ENCODE measurements around the gene PRUNE1. TPM values are rescaled to one million over a fixed set of nuclear protein-coding genes. Genes with fewer than 3 reads are reported as not detected.

PRUNE1 gene
- total RNA-seq, 2 donors from 2014 or later: 15.8 to 19.4 TPM

- Histone ChIP-seq H3K9me3 (no peaks in the 10 kb centered on the region), H3K27me3 (no peaks in the 10 kb centered on the region), H3K36me3 (replicated peaks in 1 of 2; ENCODE audit: insufficient read depth in 1 of 2, low read depth in 2 of 2) (peaks cover 12 to 55% of the 10 kb centered on the region in 2 donors), H3K4me1 (no peaks in the 10 kb centered on the region), H3K27ac (no peak overlapping the region), H3K4me3 (no peak overlapping the region)
- 88 to 94% methylated on average over 5 of the region's 5 CpGs for WGBS, 2 donors
- no peak for DNase-seq
- ATAC-seq: no peak
- intact Hi-C loops (cut with DNase I): no loop called here
- TF ChIP-seq, protein P1, sequence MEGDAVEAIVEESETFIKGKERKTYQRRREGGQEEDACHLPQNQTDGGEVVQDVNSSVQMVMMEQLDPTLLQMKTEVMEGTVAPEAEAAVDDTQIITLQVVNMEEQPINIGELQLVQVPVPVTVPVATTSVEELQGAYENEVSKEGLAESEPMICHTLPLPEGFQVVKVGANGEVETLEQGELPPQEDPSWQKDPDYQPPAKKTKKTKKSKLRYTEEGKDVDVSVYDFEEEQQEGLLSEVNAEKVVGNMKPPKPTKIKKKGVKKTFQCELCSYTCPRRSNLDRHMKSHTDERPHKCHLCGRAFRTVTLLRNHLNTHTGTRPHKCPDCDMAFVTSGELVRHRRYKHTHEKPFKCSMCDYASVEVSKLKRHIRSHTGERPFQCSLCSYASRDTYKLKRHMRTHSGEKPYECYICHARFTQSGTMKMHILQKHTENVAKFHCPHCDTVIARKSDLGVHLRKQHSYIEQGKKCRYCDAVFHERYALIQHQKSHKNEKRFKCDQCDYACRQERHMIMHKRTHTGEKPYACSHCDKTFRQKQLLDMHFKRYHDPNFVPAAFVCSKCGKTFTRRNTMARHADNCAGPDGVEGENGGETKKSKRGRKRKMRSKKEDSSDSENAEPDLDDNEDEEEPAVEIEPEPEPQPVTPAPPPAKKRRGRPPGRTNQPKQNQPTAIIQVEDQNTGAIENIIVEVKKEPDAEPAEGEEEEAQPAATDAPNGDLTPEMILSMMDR (IDR thresholded peaks at IDR 0.05): no peak
Observed at GRCh38 chr1:150964164-150964489, 44.1 kb upstream of the PRUNE1 start.

- WGBS, 2 donors: 78 to 95% methylated on average over 4 of the region's 4 CpGs
- peaks cover 12 to 48% of the 10 kb centered on the region in 2 donors for H3K36me3 ChIP-seq (replicated peaks in 1 of 2; ENCODE audit: insufficient read depth in 1 of 2, low read depth in 2 of 2)
- no peaks in the 10 kb centered on the region for H3K27me3 ChIP-seq
- ATAC-seq: no peak
- peaks cover 12% of the 10 kb centered on the region for H3K4me1 ChIP-seq
- DNase-seq: no peak
- intact Hi-C loops (cut with DNase I): no loop called here
- no peak overlapping the region for H3K27ac ChIP-seq
- no peak overlapping the region for H3K4me3 ChIP-seq
- TF ChIP-seq POLR2A (IDR thresholded peaks at IDR 0.05): no peak
- TF ChIP-seq, protein P1 (IDR thresholded peaks at IDR 0.05): no peak
- no peaks in the 10 kb centered on the region for H3K9me3 ChIP-seq
Observed at GRCh38 chr1:150965605-150966004, 42.6 kb upstream of the PRUNE1 start.

- DNase-seq (no peak), ATAC-seq (no peak)
- Histone ChIP-seq H3K27me3 (no peaks in the 10 kb centered on the region), H3K4me1 (peaks cover 16% of the 10 kb centered on the region), H3K9me3 (no peaks in the 10 kb centered on the region), H3K4me3 (no peak overlapping the region), H3K36me3 (replicated peaks in 1 of 2; ENCODE audit: insufficient read depth in 1 of 2, low read depth in 2 of 2) (peaks cover 12 to 45% of the 10 kb centered on the region in 2 donors), H3K27ac (no peak overlapping the region)
- 74 to 82% methylated on average over 6 of the region's 6 CpGs for WGBS, 2 donors
- intact Hi-C loops (cut with DNase I): no loop called here
- TF ChIP-seq, protein P1 (IDR thresholded peaks at IDR 0.05): no peak
- TF ChIP-seq POLR2A (IDR thresholded peaks at IDR 0.05): no peak
Observed at GRCh38 chr1:150966011-150966410, 42.2 kb upstream of the PRUNE1 start.

DNA sequence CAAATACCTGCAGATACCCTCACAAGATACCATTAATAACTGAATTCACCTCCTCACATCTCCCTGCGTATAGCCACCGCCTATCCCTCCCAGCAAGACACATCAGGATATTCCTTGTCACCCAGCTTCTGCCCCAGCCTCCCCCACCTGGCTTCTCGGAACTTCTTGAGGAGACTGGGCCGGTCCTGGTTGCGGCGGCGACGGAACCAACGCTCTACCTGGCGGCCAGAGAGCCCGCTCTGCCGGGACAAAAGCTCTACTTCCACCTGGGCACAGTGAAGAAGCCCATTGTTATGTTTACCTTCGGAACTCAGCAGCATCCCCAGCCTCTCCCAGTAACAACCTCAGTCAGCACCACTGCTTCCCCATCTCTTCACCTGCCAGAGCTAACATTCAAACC is 40.3 kb upstream of the PRUNE1 start:
- Histone ChIP-seq H3K4me3 (no peak overlapping the region), H3K4me1 (peaks cover 35% of the 10 kb centered on the region), H3K27me3 (no peaks in the 10 kb centered on the region), H3K36me3 (replicated peaks in 1 of 2; ENCODE audit: insufficient read depth in 1 of 2, low read depth in 2 of 2) (peaks cover 12 to 42% of the 10 kb centered on the region in 2 donors), H3K27ac (no peak overlapping the region), H3K9me3 (no peaks in the 10 kb centered on the region)
- intact Hi-C loops (cut with DNase I): no loop called here
- ATAC-seq: no peak
- 94 to 97% methylated on average over 11 to 13 of the region's 13 CpGs for WGBS, 2 donors
- no peak for DNase-seq
- TF ChIP-seq, protein P1 (IDR thresholded peaks at IDR 0.05): no peak
- no peak for TF ChIP-seq POLR2A (IDR thresholded peaks at IDR 0.05)

DNA sequence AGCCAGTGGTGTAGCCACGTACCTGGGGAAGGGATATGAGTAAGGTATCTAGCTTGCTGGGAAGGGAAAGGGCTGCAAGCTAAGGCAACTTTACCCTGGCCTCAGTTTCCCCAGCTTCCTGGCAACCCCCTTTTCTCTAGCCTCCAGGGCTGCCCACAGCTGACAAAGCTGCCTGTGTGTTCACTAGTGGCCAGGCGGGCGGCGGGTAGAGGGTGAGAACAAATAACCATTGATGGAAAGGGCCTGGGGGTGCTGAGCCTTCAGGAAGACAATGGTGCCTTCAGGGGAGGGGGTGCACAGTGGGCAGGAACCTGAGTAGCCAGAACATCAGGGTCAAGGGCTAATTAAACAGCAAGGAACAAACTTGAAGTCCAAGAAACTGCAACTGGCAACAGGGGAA is 39.8 kb upstream of the PRUNE1 start:
- peaks cover 41% of the 10 kb centered on the region for H3K4me1 ChIP-seq
- TF ChIP-seq, protein P1 (IDR thresholded peaks at IDR 0.05): no peak
- no peak for TF ChIP-seq POLR2A (IDR thresholded peaks at IDR 0.05)
- 86 to 94% methylated on average over 4 of the region's 4 CpGs for WGBS, 2 donors
- no peaks in the 10 kb centered on the region for H3K27me3 ChIP-seq
- ATAC-seq: no peak
- no peak for DNase-seq
- H3K36me3 ChIP-seq (replicated peaks in 1 of 2; ENCODE audit: insufficient read depth in 1 of 2, low read depth in 2 of 2): peaks cover 12 to 40% of the 10 kb centered on the region in 2 donors
- no peaks in the 10 kb centered on the region for H3K9me3 ChIP-seq
- H3K27ac ChIP-seq: no peak overlapping the region
- intact Hi-C loops (cut with DNase I): no loop called here
- H3K4me3 ChIP-seq: no peak overlapping the region

Measured in body of pancreas (tissue), 4 donors.